ENCODE results near the gene DNAJB14. TPM values are rescaled to one million over a fixed set of nuclear protein-coding genes. Genes with fewer than 3 reads are reported as not detected.

The DNAJB14 gene
- total RNA-seq, 2 experiments from 2014 or later = 40.0 to 42.5 TPM

DNA sequence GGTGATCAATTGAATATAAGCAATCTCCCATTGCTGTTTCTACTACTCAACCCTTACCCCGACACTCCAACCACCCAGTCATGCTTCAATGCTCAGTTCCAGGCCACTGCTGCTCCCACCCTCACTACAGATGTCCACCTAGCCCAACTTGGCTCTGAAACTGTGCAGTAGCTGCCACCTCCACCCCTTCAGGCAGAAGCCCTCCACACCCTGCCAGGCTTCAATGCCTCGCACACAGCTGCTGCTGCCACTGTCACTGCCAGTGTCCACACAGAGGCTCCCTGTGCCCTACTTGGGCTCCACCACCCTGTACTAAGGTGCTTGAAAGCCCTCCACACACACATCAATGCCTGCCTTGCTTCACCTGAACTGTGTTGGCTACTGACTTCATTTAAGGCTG, 86.8 kb downstream of the DNAJB14 start:
- H3K4me1 Mint-ChIP-seq (ENCODE audit: low read depth) = peaks cover 39% of the 10 kb centered on the region
- H3K27me3 Mint-ChIP-seq = no peaks in the 10 kb centered on the region
- H3K4me3 Mint-ChIP-seq = no peak overlapping the region
- ATAC-seq (no peak), DNase-seq (no peak)
- H3K9me3 Mint-ChIP-seq = no peaks in the 10 kb centered on the region
- H3K27ac Mint-ChIP-seq = peak overlapping the region; percentile 1
- CTCF ChIA-PET = interaction anchor here (1.8 kb wide), 1 partner anchor 48 kb away, joined by 7 read pairs; no protein-coding TSS in a partner anchor
- H3K36me3 Mint-ChIP-seq (ENCODE audit: low read depth) = peaks cover 22% of the 10 kb centered on the region
- intact Hi-C loops (cut with micrococcal nuclease) = no loop called here
- TF ChIP-seq CTCF (IDR thresholded peaks at IDR 0.05) = no peak
- POLR2A ChIA-PET = no interaction called here

DNA sequence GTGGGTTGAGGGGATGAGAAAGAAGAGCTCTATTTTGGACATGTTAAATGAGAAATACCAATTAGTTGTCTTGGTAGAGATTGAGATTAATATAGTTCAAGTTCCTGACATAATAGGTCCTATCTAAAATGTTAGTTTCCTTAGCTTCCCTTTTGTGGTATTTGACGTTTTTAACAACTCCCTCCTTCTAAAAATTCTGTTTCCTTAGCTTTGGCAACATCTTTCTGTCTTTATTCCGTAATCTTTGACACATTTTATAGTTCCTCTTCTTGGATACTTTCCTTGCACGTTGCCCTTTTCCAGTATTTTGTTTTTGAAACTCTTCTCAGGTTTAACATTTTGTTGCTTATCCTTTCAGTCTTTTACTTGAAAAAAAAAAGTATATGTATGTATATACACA, 89.1 kb downstream of the DNAJB14 start:
- H3K9me3 Mint-ChIP-seq = no peaks in the 10 kb centered on the region
- DNase-seq (no peak), ATAC-seq (no peak)
- H3K36me3 Mint-ChIP-seq (ENCODE audit: low read depth) = peaks cover 28% of the 10 kb centered on the region
- no peaks in the 10 kb centered on the region for H3K27me3 Mint-ChIP-seq
- POLR2A ChIA-PET = no interaction called here
- peak overlapping the region; percentile 88 for H3K27ac Mint-ChIP-seq
- intact Hi-C loops (cut with micrococcal nuclease) = no loop called here
- peaks cover 54% of the 10 kb centered on the region for H3K4me1 Mint-ChIP-seq (ENCODE audit: low read depth)
- no peak overlapping the region for H3K4me3 Mint-ChIP-seq
- no peak for TF ChIP-seq CTCF (IDR thresholded peaks at IDR 0.05)
- CTCF ChIA-PET = interaction anchor here (0.6 to 1.9 kb wide), 4 partner anchors 10 to 739 kb away, joined by 3 to 6 read pairs (median 4); no protein-coding TSS in a partner anchor

- Mint-ChIP-seq H3K9me3 (no peaks in the 10 kb centered on the region), H3K36me3 (ENCODE audit: low read depth) (peaks cover 25% of the 10 kb centered on the region), H3K4me1 (ENCODE audit: low read depth) (peaks cover 53% of the 10 kb centered on the region), H3K4me3 (peak overlapping the region; percentile 12), H3K27ac (peak overlapping the region; percentile 88), H3K27me3 (no peaks in the 10 kb centered on the region)
- ATAC-seq = peak; percentile 60
- intact Hi-C loops (cut with micrococcal nuclease) = no loop called here
- peak; percentile 35 for DNase-seq
- ChIA-PET CTCF (interaction anchor here (0.6 to 1.9 kb wide), 8 partner anchors 9 to 51 kb away, joined by 3 to 6 read pairs (median 3); partner anchors contain the start of gene LAMTOR3), POLR2A (interaction anchor here (1.2 to 1.6 kb wide), 3 partner anchors 8 to 90 kb away, joined by 3 to 4 read pairs (median 4); partner anchors contain the start of gene DNAJB14)
- no peak for TF ChIP-seq CTCF (IDR thresholded peaks at IDR 0.05)
Observed at GRCh38 chr4:99856166-99856565, 90.3 kb downstream of the DNAJB14 start.

DNA sequence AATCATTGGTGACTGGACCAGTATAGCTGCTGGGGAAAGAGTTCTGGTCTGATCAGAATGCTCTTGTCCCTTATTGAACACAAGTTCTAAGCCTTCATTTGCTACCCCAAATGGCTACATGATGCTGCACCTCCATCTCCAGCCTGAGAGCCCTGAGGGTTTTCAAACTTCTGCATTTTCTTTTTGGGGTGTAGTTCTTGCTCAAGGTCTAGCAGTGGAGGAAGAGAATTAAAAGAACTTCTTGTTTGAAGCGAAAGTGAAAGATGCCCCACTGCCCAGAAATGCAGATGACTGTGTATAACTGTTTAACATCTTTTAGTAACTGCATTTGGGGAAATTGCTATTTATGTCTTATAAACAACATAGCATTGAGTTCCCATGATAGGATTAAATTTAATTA, 90.7 kb downstream of the DNAJB14 start:
- H3K36me3 Mint-ChIP-seq (ENCODE audit: low read depth) = peaks cover 25% of the 10 kb centered on the region
- H3K27ac Mint-ChIP-seq = peak overlapping the region; percentile 61
- no peak for TF ChIP-seq CTCF (IDR thresholded peaks at IDR 0.05)
- DNase-seq = peak; percentile 46
- H3K4me3 Mint-ChIP-seq = no peak overlapping the region
- ChIA-PET CTCF (interaction anchor here (0.6 to 1.9 kb wide), 5 partner anchors 8 to 44 kb away, joined by 3 to 6 read pairs (median 3); partner anchors contain the start of gene LAMTOR3), POLR2A (interaction anchor here (1.2 to 1.6 kb wide), 3 partner anchors 8 to 91 kb away, joined by 3 to 4 read pairs (median 4); partner anchors contain the start of gene DNAJB14)
- H3K27me3 Mint-ChIP-seq = no peaks in the 10 kb centered on the region
- no peaks in the 10 kb centered on the region for H3K9me3 Mint-ChIP-seq
- H3K4me1 Mint-ChIP-seq (ENCODE audit: low read depth) = peaks cover 56% of the 10 kb centered on the region
- peak; percentile 32 for ATAC-seq
- intact Hi-C loops (cut with micrococcal nuclease) = no loop called here

DNA sequence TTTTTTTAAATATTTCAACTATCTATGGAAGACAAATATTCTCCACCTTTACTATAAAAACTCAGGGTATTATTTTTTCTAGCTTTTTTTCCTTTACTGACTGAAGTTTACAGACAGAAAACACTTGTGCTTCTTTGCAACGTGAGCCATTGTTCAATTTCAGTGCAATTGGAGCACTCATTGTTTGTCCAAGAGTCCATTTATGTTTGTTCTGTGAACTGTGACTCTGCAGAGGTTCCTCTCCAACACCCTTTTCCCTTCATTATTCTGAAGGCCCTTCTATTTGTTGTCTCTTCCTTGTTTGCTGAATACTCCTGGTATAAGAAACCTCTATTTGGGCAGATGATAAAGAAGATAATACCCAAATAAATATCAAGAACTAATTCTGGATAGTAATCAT, 92.4 kb downstream of the DNAJB14 start:
- no peaks in the 10 kb centered on the region for H3K27me3 Mint-ChIP-seq
- no peak for ATAC-seq
- H3K4me3 Mint-ChIP-seq = no peak overlapping the region
- intact Hi-C loops (cut with micrococcal nuclease) = loop anchor here (5.0 kb wide), 1 partner anchor 37 kb away; the partner anchor contains the start of gene DAPP1
- peaks cover 59% of the 10 kb centered on the region for H3K4me1 Mint-ChIP-seq (ENCODE audit: low read depth)
- TF ChIP-seq CTCF (IDR thresholded peaks at IDR 0.05) = no peak
- DNase-seq = no peak
- H3K9me3 Mint-ChIP-seq = no peaks in the 10 kb centered on the region
- ChIA-PET POLR2A (interaction anchor here (0.7 to 1.2 kb wide), 2 partner anchors 20 to 24 kb away, joined by 3 read pairs; no protein-coding TSS in a partner anchor), CTCF (interaction anchor here (0.7 to 1.1 kb wide), 3 partner anchors 18 to 46 kb away, joined by 3 to 7 read pairs (median 4); no protein-coding TSS in a partner anchor)
- no peak overlapping the region for H3K27ac Mint-ChIP-seq
- H3K36me3 Mint-ChIP-seq (ENCODE audit: low read depth) = peaks cover 20% of the 10 kb centered on the region

Data from activated CD8-positive, alpha-beta T cell treated with anti-CD3 and anti-CD28 coated beads for 36 hours (primary cell).